Stimulated activated CD4-positive, alpha-beta T cell treated with anti-CD3 and anti-CD28 coated beads, Interleukin-2, amount 100 ng/mL, for 4 hours (primary cell): ENCODE data around the gene EFCAB9.

Experiments
- DNase-seq: peaks from one replicate; pipeline ENCODE4 v3.0.0-alpha.2; 2020; ENCODE audit warnings: low read depth

EFCAB9 gene

GRCh38 chr5:172166030-172166826 is 27.7 kb upstream of the EFCAB9 start:
- no peak for DNase-seq

DNA sequence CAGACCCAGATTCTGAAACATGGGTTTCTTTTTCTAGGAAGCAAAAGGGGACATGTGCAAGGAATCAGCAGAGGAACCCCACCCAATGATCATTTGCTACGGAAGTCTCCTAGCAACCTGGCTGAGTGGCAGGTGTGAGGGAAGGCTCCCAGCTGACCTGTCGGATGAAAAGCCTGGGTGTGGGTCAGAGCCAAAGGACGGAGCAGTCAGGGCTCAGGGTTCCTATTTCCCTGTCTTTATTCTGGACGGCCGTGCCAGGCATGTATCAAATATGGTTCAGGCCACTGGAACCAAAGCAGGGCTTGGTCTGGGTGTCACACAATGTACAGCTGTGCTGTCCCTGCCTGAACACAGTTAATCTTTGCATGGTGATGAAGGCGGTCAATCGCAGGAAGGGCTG is 26.1 kb upstream of the EFCAB9 start:
- no peak for DNase-seq

DNA sequence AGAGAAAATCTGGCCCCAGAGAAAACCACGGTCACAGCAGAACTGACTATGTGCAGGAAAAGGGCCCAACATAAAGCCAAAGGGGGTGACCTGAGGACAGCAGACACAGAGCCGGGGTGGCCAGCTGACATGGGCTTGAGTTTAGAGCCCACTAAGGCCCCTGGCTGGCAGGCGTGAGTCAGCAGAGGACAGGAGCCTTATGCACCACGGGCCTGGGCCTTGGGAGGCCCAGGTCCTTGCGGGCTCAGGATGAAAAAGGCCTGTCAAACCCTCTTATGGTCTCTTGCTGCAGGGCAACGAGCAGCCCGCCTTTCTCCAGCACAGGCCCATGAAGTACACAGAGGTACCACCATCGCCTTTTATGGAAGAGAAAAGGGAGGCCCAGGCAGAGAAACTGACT is 25.7 kb upstream of the EFCAB9 start:
- no peak for DNase-seq

DNA sequence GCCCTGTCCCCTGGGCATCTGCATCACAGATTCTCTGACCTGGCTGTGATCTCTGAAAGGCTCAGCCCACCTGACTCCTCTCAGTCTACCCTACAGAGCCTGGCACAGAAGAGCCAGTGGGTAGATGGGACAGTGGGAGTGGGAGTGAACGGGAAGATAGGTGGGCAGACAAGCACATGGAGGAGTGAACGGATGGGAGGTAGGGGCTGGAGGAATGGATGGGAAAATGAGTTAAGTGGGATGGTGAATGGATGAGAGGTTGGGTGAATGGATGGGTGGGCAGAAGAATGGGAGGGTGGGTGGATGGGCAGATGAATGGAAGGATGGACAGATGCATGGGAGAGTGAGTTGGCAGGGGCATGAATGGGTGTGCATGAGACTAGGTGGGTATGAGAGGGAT is 24.8 kb upstream of the EFCAB9 start:
- DNase-seq, result no peak

GRCh38 chr5:172170251-172170701 is 23.7 kb upstream of the EFCAB9 start:
- DNase-seq, result no peak

GRCh38 chr5:172171118-172171517 is 22.9 kb upstream of the EFCAB9 start:
- no peak for DNase-seq

- no peak for DNase-seq
Observed at GRCh38 chr5:172172912-172173563, 20.9 kb upstream of the EFCAB9 start.

- DNase-seq, result peak; percentile 50
Observed at GRCh38 chr5:172173564-172174153, 20.3 kb upstream of the EFCAB9 start.

- DNase-seq, result peak; percentile 78
Observed at GRCh38 chr5:172175263-172175719, 18.7 kb upstream of the EFCAB9 start.

GRCh38 chr5:172177176-172177575 is 16.8 kb upstream of the EFCAB9 start:
- DNase-seq, result no peak

- no peak for DNase-seq
Observed at GRCh38 chr5:172178301-172178987, 15.5 kb upstream of the EFCAB9 start.

GRCh38 chr5:172178991-172179989 is 14.7 kb upstream of the EFCAB9 start:
- no peak for DNase-seq

GRCh38 chr5:172180936-172181335 is 13.0 kb upstream of the EFCAB9 start:
- DNase-seq, result no peak

DNA sequence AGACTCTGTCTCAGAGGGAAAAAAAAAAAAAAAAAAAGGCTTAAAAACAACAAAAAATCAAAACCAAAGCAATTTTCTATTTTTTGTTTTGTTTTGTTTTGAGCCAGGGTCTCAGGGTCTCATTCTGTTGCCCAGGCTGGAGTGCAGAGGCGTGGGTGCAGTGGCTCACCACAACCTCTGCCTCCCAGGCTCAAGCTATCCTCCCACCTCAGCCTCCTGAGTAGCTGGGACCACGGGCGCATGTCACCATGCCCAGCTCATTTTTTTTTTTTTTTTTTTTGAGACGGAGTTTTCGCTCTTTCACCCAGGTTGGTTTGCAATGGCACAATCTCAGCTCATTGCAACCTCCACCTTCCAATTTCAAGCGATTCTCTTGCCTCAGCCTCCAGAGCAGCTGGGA is 11.7 kb upstream of the EFCAB9 start:
- DNase-seq, result no peak

DNA sequence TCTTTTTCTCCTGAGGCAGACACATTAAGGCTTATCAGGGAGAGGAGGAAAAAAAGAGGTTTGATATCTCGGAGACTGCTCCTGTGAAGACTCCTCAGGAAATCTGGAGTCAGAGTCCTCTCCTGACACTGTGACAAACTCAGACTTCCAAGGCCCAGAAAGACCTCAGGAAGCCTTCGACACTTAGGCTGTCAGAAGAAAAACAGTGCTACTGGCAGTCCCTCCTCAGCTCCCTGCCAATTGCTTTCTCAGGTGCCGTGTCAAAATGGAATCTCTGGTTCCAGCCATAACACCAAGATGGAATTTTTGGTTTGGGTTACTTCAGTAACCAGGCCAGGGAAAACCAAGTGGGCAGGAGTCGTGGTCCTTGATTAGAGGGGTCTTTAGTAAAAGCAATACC is 10.1 kb upstream of the EFCAB9 start:
- DNase-seq, result no peak

GRCh38 chr5:172185096-172185461 is 8.9 kb upstream of the EFCAB9 start:
- no peak for DNase-seq

GRCh38 chr5:172186114-172186695 is 7.8 kb upstream of the EFCAB9 start:
- no peak for DNase-seq

GRCh38 chr5:172187118-172188032 is 6.6 kb upstream of the EFCAB9 start:
- peak; percentile 65 for DNase-seq

- peak; percentile 84 for DNase-seq
Observed at GRCh38 chr5:172188033-172188892, 5.7 kb upstream of the EFCAB9 start, which contains the start of gene STK10. Gene STK10 (minus strand): TSS chr5:172188224. CDS start chr5:172188042, 182 bp downstream.
